NAMALWA (cell line): Measurements from ENCODE around the gene SYT1.
"Not testable (repeated sequence)": the region's sequence is repeated elsewhere in the genome, so short reads cannot be mapped to it uniquely, and the experiment has no call there.

Experiments used
- DNase-seq: peaks from one replicate; pipeline ENCODE4 v3.0.0-alpha.2; 2015; ENCODE audit warnings: low spot score

The SYT1 gene

GRCh38 chr12:79141776-79142175 is 277.2 kb downstream of the SYT1 start:
- no peak for DNase-seq

GRCh38 chr12:79143803-79144202 is 279.2 kb downstream of the SYT1 start:
- no peak for DNase-seq

GRCh38 chr12:79151956-79152355 is 287.4 kb downstream of the SYT1 start:
- DNase-seq: no peak

- no peak for DNase-seq
These were observed 291.1 kb downstream of the SYT1 start for GRCh38 chr12:79155683-79156082.

- DNase-seq: no peak
These were observed 292.4 kb downstream of the SYT1 start for GRCh38 chr12:79156846-79157463.

GRCh38 chr12:79161249-79161934 is 296.8 kb downstream of the SYT1 start:
- DNase-seq: no peak

GRCh38 chr12:79162147-79162772 is 297.7 kb downstream of the SYT1 start:
- no peak for DNase-seq

- no peak for DNase-seq
These were observed 298.4 kb downstream of the SYT1 start for GRCh38 chr12:79162948-79163347.

GRCh38 chr12:79164890-79165289 is 300.3 kb downstream of the SYT1 start:
- no peak for DNase-seq

GRCh38 chr12:79168687-79169086 is 304.1 kb downstream of the SYT1 start:
- DNase-seq: no peak

GRCh38 chr12:79174626-79175025 is 310.1 kb downstream of the SYT1 start:
- peak; percentile 35 for DNase-seq

- no peak for DNase-seq
These were observed 318.4 kb downstream of the SYT1 start for GRCh38 chr12:79183003-79183402.

- no peak for DNase-seq
These were observed 319.4 kb downstream of the SYT1 start for GRCh38 chr12:79183926-79184325.

- no peak for DNase-seq
These were observed 321.9 kb downstream of the SYT1 start for GRCh38 chr12:79186506-79186905.

GRCh38 chr12:79187032-79187431 is 322.5 kb downstream of the SYT1 start:
- DNase-seq: no peak

- DNase-seq: no peak
These were observed 326.8 kb downstream of the SYT1 start for GRCh38 chr12:79191391-79191790.

GRCh38 chr12:79194595-79194994 is 330.0 kb downstream of the SYT1 start:
- no peak for DNase-seq

- no peak for DNase-seq
These were observed 334.6 kb downstream of the SYT1 start for GRCh38 chr12:79199166-79199565.

- no peak for DNase-seq
These were observed 335.6 kb downstream of the SYT1 start for GRCh38 chr12:79200176-79200575.

GRCh38 chr12:79203058-79203647 is 338.6 kb downstream of the SYT1 start:
- DNase-seq: no peak

- DNase-seq: no peak
These were observed 342.3 kb downstream of the SYT1 start for GRCh38 chr12:79206871-79207270.

- not testable (repeated sequence) for DNase-seq
These were observed 345.8 kb downstream of the SYT1 start for GRCh38 chr12:79210403-79210802.

- no peak for DNase-seq
These were observed 352.7 kb downstream of the SYT1 start for GRCh38 chr12:79217306-79217705.
